GM18909 (cell line): ENCODE data around the gene SFRP2.

Experiments
- ATAC-seq: cut with Tn5 transposase; IDR thresholded peaks from one replicate; pipeline ENCODE4 v1.9.1; 2021; ENCODE audit warnings: mild to moderate bottlenecking; ENCODE audit not compliant: unreplicated experiment, poor library complexity

The SFRP2 gene

DNA sequence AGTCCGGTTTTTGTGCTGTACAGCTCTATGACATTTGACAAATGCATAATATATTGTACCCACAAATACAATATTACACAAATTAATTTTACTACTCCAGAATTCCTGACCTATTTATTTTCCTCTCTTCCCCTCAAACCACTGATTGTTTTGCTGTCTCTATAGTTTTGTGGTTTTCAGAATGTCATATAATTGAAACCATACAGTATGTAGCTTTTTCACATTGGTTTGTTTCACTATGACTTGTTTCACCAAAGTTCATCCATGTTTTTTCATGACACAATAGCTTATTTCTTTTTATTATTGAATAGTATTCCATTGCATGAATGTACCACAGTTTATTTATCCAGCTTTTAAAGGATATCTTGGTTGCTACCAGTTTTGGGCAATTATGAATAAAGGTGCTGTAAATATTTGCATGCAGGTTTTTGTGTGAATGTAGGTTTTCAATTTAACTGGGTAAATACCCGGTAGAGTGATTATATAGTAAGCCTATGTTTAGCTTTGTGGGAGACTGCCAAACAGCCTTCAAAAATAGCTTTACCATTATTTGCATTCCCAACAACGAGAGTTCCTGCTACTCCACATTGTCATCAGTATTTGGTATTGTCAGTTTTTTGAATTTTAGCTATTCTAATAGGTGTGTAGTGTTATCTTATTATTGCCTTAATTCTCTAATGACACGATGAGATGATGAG, 55.0 kb downstream of the SFRP2 start:
- ATAC-seq: peak; percentile 66

DNA sequence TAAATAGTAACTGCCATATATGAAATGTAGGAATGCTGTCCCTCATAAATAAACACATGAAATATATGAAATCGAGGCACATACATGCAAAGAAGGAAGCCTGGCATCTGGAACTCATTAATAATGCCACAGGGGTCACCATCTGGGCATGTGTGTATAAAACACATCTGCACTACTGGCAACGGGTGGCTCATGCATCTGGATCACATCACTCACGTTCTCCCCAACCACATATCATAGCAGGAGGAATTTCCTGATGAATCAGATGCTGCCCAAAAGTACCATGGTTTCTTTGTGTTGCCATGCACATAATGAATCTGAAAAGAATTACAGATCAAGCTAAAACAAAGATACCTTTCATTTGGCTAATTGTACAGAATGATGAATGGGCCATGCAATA, 57.6 kb downstream of the SFRP2 start:
- no peak for ATAC-seq
